Mucosa of descending colon (tissue), 3 donors: ENCODE data around the gene NMNAT3. TPM values are rescaled to one million over a fixed set of nuclear protein-coding genes. Genes with fewer than 3 reads are reported as not detected.

ENCODE experiments used
- ATAC-seq: fragments of 200-7000 bp; cut with Tn5 transposase; one replicate; pipeline ENCODE4 v1.9.1; 2020; ENCODE audit warnings: mild to moderate bottlenecking, moderate library complexity
- DNase-seq, 3 donors: peaks; one replicate each; pipeline ENCODE4 v3.0.0-alpha.2; 2020
- H3K36me3 ChIP-seq: fragments of 200-600 bp; one replicate; pipeline ENCODE4 v1.8.0; 2021; ENCODE audit warnings: low read depth, mild to moderate bottlenecking
- H3K4me1 ChIP-seq: fragments of 200-600 bp; one replicate; pipeline ENCODE4 v1.8.0; 2021; ENCODE audit warnings: low read depth, mild to moderate bottlenecking
- H3K4me3 ChIP-seq: fragments of 200-600 bp; one replicate; pipeline ENCODE4 v1.8.0; 2021; ENCODE audit warnings: mild to moderate bottlenecking
- H3K9me3 ChIP-seq: fragments of 200-600 bp; one replicate; pipeline ENCODE4 v1.8.0; 2021; ENCODE audit warnings: mild to moderate bottlenecking
- intact Hi-C, 2 donors: fragments of 100-400 bp; cut with DNase I in 1 of 2; cut with micrococcal nuclease in 1 of 2; formaldehyde crosslinking; loops; one replicate each; pipeline versions ENCODE4 v1.11.0 to v1.11.1; 2022; cut with DNase I, micrococcal nuclease
- total RNA-seq, 3 donors: library from RNA; stranded (reverse); fragmentation: NEBNext Ultra II Directional in 2 of 3; extraction: Animal tissue kit (Norgen Biotek cat#: 25700) in 2 of 3; gene quantifications; one replicate each; pipeline versions ENCODE4 v1.2.1 to v1.2.4, GENCODE V29; 2021 to 2023
- TF ChIP-seq, protein P1 (sequence below): fragments of 200-600 bp; IDR thresholded peaks from one replicate; pipeline ENCODE4 v1.8.0; 2022; ENCODE audit warnings: antibody characterized with exemption, mild to moderate bottlenecking
- donor health status: DM: no; HTN: no; CAD: no; lungs with moderate emphysema.
- donor health status: DM: no; HTN: no; CAD: no.
- donor health status: DM: no; HTN: yes; CAD: no.

The NMNAT3 gene
- total RNA-seq, 3 donors from 2014 or later, result 7.9 to 11.9 (median 10.7) TPM

DNA sequence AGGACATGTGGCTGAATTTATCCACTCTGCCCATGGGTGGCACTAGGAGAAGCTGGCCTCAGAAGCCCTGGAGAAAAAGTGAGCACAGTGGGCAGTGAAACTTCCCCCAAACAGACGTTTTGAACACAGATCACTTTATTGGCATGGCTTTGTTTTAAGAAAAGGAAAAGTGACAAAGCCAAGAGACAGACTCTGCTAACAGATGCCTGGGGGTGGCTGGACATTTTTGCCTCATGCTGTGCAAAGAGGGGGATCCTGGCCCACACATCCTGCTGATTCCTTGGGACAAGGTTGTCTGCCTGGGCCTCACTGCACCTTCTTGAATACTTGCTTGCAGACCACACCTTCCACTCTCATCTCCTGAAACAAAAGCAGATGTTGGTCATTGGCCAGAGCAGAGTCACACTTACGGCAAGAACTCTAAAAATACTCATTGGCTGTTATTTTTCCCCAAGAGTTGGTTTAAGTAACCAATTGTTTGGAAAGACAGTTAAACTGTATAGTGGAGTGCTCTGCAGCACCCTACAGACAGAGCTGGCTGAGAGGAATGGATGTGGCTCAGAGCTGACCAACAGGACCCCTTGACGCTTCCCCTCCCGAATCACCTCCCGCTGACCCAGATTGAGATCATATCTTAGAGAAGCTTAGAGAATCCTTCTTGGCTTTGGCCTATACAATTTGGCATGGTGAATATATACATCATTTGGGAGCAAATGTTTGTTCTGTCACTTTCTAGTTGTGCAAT lies 160.3 kb downstream of the NMNAT3 start:
- Histone ChIP-seq H3K4me1 (no peaks in the 10 kb centered on the region), H3K36me3 (no peaks in the 10 kb centered on the region), H3K9me3 (no peaks in the 10 kb centered on the region), H3K4me3 (no peak overlapping the region)
- TF ChIP-seq, protein P1, sequence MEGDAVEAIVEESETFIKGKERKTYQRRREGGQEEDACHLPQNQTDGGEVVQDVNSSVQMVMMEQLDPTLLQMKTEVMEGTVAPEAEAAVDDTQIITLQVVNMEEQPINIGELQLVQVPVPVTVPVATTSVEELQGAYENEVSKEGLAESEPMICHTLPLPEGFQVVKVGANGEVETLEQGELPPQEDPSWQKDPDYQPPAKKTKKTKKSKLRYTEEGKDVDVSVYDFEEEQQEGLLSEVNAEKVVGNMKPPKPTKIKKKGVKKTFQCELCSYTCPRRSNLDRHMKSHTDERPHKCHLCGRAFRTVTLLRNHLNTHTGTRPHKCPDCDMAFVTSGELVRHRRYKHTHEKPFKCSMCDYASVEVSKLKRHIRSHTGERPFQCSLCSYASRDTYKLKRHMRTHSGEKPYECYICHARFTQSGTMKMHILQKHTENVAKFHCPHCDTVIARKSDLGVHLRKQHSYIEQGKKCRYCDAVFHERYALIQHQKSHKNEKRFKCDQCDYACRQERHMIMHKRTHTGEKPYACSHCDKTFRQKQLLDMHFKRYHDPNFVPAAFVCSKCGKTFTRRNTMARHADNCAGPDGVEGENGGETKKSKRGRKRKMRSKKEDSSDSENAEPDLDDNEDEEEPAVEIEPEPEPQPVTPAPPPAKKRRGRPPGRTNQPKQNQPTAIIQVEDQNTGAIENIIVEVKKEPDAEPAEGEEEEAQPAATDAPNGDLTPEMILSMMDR, result no peak
- no peak for DNase-seq
- ATAC-seq, result no peak
- intact Hi-C loops, result no loop called here

DNA sequence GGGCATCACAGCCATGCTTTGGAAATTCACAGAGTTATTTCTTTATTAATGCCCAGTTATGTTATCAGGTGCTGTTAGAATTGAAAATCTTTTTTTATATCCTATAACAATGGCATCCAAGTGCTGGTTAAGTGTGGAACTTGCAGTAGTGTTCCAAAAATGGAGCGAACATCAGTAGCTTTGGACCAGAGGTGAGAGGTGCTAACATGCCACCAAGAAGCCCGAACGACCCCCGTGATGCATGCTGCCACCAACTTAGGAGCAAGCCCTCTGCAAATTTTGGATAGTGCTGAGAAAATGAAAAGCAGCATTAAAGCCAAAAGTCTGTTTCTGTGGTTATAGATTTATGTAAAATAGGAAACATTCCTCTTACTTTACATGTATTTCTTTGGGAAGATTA lies 163.0 kb downstream of the NMNAT3 start:
- Histone ChIP-seq H3K4me1 (no peaks in the 10 kb centered on the region), H3K4me3 (no peak overlapping the region), H3K9me3 (no peaks in the 10 kb centered on the region), H3K36me3 (no peaks in the 10 kb centered on the region)
- ATAC-seq (no peak), DNase-seq (no peak)
- intact Hi-C loops, result no loop called here
- TF ChIP-seq, protein P1, result no peak

Other genes with a start within 250 kb of the NMNAT3 start
- gene RBP2, start 201.5 kb downstream of the NMNAT3 start, total RNA-seq, result 1 to 10 TPM in 2 of 3 donors, under 1 TPM in 1; 0.76 to 3.5 (median 1.5) TPM
- 10 to 100 TPM in 1 of 3 donors, 1 to 10 TPM in 2; 4.6 to 15.3 (median 5.0) TPM for gene RBP1, start 138.2 kb downstream of the NMNAT3 start, total RNA-seq